ENCODE results near the gene VPS37D. TPM values are rescaled to one million over a fixed set of nuclear protein-coding genes. Genes with fewer than 3 reads are reported as not detected.

VPS37D gene
- total RNA-seq, 1 donor from 2014 or later: not detected

DNA sequence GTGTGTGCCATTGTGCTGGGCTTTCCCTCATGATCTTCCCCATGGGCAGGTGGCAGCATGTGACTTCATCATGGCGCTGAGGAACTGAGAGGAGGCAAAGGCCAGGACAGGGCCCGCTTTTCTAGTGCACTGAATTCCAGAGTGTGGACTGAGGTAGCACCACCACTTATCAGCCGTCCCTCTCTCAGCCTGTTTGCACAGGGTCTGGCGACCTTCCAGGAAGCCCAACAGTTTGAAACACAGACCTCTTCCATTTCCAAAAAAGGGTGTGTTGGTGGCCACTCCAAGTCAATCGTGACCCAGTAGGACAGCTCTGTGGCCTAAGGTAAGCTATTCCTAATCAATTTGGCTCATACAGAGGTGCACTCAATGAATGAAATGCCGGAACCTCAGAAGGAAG is 11.2 kb downstream of the VPS37D start:
- intact Hi-C loops (cut with micrococcal nuclease): no loop called here

DNA sequence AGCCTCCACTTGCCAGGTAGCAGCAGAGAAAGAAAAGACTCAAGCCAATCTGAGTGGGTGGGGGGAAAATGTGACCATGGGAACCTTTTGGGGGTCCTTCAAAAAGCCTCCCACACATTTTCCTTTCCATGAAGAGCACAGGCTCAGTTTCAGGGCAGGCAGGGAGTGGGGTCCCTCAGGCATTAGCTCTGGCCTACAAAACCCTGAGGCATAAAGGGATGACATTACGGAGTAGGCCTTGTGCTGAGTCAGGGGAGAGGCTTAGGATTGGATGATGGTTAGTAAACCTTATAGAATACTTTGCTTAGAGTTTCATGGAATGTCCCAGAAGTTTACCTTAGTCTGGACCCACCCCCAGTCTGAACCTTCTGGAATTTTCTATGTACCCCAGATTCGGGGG is 12.1 kb downstream of the VPS37D start:
- intact Hi-C loops (cut with micrococcal nuclease): no loop called here

- intact Hi-C loops (cut with micrococcal nuclease): no loop called here
Observed at GRCh38 chr7:73680501-73680900, 12.9 kb downstream of the VPS37D start.

DNA sequence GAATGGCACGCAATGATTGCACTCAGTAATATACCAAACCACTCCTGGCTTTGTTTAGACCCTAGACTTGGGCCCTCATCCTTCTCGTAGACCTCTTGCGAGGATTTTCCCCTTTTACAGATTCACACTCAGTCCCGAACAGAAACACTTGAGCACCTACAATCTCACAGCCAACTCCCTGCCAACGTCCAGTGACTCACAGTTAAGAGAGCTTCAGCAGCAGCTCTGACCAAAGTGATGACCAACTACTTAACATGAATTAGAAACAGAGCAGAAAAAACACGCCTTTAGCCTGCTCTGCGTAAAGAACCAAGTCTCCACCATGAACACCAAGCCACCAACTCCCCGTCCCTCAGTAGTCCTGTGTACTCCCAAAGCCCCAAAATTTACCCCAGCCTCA is 13.4 kb downstream of the VPS37D start:
- intact Hi-C loops (cut with micrococcal nuclease): no loop called here

DNA sequence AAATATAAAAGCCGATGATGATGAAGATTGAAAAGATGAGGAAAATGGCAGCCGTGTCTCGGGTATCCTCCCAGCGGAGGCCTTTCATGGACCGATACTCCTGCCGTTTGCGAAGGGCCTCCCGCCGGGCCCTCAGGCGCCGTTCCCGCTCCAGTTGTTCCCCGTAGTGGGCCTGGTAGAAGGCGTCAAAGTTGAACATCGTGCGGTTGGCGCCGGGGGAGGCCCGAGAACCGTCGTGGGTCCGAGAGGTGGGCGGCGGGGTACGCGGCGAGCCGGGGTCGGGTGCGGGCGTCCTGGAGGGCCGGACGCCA is 15.1 kb downstream of the VPS37D start:
- intact Hi-C loops (cut with micrococcal nuclease): loop anchor here (1.0 to 2.0 kb wide), 5 partner anchors 15 to 160 kb away; partner anchors contain the start of genes ABHD11, BAZ1B, BCL7B and VPS37D

DNA sequence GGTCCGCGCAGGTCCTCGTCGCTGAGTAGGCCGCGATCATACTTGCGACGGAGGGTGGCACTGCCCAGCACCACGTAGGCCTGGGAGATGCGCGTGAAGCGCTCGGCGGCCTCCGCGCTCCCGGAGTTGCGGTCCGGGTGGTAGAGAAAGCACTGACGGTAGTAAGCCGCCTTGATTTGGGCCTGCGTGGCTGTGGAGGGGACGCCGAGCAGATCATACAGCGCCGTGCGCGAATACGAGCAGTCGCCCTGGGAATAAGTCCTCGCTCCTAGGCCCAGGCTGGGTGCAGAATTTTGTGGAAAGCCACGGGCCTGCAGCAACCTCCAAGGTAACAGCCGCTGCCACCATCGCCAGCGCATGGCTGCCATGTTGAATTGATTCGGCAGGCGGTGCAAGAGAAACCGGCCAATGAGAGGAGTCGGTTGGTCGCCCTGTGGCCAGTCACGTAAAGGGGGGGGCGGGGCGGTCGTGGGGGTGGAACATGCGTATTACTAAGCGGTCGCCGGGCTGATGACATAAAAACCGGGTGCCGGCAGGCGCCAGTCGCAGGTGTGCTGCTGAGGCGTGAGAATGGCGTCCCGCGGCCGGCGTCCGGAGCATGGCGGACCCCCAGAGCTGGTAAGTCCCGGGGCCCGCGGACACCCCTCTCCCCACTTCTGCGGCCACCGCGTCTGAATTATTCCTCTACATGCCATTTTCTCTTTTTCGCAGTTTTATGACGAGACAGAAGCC is 15.6 kb downstream of the VPS37D start, which contains the start of the genes BUD23 and DNAJC30:
BUD23 (plus strand) TSS at position 542 of the 732 bp plus-strand sequence; CDS start at position 571, 29 bp downstream.
DNAJC30 (minus strand) TSS at position 398 of the 732 bp plus-strand sequence; CDS start at position 368, 30 bp downstream.
- intact Hi-C loops (cut with micrococcal nuclease): loop anchor here (1.0 to 2.0 kb wide), 5 partner anchors 16 to 160 kb away; partner anchors contain the start of genes ABHD11, BAZ1B, BCL7B and VPS37D

- intact Hi-C loops (cut with micrococcal nuclease): loop anchor here (1.0 to 2.0 kb wide), 5 partner anchors 17 to 161 kb away; partner anchors contain the start of genes ABHD11, BAZ1B, BCL7B and VPS37D
Observed at GRCh38 chr7:73683788-73684693, 16.4 kb downstream of the VPS37D start.

DNA sequence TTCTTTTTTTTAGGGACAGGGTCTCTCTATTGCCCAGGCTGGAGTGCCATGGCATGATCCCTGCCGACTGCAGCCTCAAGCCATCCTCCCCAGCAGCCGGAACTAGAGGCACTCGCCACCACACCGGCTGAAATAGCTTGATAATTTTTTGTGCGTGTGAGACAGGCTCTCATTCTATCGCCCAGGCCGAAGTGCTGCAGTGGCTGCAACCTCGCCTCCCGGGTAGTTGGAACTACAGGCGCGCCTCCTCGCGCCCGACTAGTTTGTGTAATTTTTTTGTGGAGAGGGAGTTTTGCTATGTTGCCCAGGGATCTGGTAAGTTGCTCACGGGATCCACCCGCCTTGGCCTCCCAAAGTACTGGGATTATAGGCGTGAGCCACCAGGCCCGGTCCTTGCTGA is 17.7 kb downstream of the VPS37D start:
- intact Hi-C loops (cut with micrococcal nuclease): no loop called here

DNA sequence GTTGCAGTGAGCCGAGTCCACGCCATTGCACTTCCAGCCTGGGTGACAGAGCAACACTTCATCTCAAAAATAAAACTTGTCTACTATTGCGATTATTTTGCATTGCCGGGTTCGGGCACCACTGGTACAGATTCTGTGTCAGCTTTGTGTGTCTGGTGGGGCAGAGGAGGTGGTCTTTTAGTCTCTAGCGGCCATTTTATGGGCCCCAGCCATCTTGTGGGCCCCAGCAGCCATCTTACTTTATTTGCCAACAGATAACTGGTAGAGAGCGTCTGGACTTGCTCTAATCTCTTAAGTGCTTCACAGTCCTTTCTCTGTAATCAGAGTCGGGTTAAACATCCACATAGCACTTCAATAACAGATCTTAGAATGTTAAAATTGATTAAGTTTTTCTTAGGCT is 20.7 kb downstream of the VPS37D start:
- intact Hi-C loops (cut with micrococcal nuclease): no loop called here

DNA sequence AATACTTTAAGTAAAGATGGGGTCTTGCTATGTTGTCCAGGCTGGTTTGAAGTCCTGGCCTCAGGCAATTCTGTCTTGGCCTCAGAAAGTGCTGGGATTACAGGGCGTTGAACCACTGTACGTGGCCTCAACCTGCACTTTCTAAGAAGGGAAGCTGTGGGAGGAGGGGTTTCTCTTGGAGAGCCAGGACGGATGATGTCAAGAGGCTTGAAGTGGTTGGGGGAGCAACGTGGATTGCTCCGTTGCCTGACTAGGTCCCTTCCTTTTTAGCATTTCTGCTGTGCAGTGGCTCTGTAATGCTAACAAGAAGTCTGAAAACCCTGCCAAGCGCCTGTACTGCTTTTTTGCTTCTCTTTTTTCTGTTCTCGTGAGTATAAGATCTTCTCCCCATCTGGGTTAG is 23.0 kb downstream of the VPS37D start:
- intact Hi-C loops (cut with micrococcal nuclease): no loop called here

GRCh38 chr7:73696372-73696771 is 28.7 kb downstream of the VPS37D start:
- intact Hi-C loops (cut with micrococcal nuclease): no loop called here

DNA sequence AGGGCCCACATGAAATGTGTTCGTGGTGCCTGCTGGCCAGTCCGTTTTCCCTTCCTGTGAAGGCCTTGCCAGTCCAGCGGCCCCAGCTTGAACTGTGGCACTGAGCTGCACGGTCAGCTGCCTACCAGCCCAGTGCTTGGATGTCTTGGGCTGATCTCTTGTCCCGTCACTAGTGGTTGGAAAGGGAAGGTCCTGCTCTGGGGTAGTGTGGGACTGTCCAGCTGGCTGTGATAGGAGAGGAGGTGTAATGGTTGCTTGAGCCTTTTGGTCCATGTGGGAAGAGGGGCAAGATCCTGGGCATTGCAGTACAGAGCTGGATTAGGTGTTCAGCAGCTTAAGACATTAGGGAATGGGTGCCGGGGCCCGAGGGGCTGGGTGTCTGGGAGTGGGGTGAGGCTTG is 30.8 kb downstream of the VPS37D start:
- intact Hi-C loops (cut with micrococcal nuclease): no loop called here

DNA sequence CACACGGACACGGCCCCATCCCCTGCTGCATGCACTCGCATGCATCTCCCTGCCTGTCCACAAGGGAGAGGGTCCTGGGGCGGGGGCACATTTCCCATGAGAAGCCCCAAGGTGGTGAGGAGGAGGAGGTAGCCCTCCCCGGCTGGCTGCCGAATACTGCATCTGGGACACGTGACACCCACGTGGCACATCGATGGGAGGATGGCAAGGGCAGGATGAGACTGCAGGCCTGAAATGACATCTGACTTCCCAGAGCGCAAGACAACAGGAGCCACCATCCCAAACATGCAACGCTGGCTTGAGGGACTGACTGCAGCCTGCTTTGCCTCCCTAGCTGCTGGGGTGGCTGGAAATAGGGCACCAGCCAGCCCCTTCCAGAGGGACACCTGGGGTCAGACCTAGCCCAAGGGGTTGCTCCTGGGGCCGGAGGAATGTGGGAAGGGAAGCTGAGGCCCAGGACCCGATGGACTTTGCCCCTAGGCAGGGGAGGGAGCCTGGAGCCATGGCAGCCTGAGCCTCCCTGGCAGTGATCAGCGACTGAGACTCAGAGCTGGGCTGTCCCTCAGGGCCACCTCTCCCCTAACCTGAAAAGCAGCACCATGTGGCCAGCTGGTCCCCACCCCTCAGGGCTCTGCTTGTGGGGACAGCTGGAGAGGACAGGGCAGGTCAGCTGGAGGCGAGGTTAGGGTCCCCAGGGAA is 31.9 kb downstream of the VPS37D start:
- intact Hi-C loops (cut with micrococcal nuclease): no loop called here

- intact Hi-C loops (cut with micrococcal nuclease): no loop called here
Observed at GRCh38 chr7:73700069-73700423, 32.4 kb downstream of the VPS37D start.

DNA sequence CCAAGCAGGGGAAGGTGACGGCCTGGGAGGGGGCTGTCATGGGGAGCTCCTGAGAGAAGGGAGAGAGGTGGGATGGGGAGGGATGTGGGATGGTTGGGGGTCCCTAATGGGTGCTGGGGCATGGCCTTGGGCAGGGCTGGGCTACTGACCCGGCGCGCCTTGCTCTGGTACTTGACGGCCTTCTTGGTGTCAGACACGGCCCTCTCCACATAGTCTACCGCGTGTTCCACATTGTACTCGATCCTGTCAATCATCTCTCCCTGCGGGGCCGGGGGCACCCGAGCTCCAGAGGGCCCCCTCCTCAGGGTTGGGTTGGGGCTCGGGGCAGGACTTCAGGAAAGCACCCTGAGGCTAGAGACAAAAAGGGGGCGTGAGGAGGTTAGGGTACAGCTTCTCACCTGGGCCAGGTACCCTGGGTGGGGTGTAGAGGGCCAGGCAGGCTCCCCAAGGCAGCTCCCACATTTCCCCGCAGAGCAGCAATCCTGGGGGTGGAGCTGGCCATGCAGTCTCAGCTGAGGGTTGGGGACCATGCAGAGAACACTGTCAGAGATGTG is 33.0 kb downstream of the VPS37D start:
- intact Hi-C loops (cut with micrococcal nuclease): no loop called here

DNA sequence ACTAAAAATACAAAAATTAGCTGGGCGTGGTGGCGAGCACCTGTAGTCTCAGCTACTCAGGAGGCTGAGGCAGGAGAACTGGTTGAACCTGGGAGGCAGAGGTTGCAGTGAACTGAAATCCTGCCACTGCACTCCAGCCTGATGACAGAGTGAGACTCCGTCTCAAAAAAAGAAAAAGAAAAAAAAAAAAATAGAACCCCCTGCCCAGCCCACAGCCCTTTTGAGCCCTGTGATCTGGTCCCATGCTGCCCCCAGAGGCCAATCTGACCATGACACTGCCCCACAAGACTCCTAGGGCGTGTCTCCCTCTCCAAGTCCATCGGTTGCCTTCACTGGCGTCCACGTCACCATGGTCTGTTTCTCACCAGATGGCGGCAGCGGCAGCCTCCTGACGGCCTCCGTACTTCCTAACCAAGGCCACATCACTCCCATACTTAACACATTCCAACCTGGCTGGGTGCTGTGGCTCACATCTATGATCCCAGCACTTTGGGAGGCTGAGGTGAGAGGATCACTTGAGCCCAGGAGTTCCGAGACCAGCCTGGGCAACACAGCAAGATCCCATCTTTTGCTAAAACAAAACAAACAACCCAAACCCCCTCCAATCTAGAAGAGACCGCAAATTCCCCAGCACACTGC is 33.8 kb downstream of the VPS37D start:
- intact Hi-C loops (cut with micrococcal nuclease): no loop called here

GRCh38 chr7:73702226-73702625 is 34.6 kb downstream of the VPS37D start:
- intact Hi-C loops (cut with micrococcal nuclease): no loop called here

- intact Hi-C loops (cut with micrococcal nuclease): no loop called here
Observed at GRCh38 chr7:73702665-73703064, 35.0 kb downstream of the VPS37D start.

DNA sequence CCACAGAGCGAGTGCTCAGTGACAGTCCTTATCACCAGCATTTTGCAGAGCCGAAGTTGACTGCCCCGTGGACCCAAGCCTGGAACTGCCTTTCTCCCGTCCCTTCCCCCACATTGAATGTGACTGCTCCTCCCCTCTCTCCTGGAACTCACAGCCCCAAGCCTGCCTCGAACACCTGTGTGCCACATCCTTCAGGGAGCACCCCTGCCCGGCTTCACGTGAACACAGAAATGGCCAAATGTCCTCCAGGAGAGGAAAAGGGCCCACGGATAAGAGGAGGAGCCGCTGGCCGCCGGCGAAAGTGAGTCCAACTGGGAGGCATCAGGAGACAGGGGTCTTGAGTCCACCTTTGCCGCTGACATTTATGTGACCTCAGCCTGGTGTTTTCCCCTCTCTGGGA is 35.6 kb downstream of the VPS37D start:
- intact Hi-C loops (cut with micrococcal nuclease): no loop called here

GRCh38 chr7:73703757-73704639 is 36.4 kb downstream of the VPS37D start:
- intact Hi-C loops (cut with micrococcal nuclease): loop anchor here (1.0 kb wide), 1 partner anchor 12 kb away; no protein-coding TSS in a partner anchor
